ENCODE results near the gene NMT1.

- TF ChIP-seq MAX (IDR thresholded peaks at IDR 0.05; ENCODE audit: low read depth) (no peak), FOXM1 (IDR thresholded peaks at IDR 0.05; ENCODE audit: low read depth) (no peak), CTCF (IDR thresholded peaks at IDR 0.05) (no peak), FOXJ3 (CRISPR knock-in tag; IDR thresholded peaks at IDR 0.05) (no peak), SIN3A (IDR thresholded peaks at IDR 0.05; ENCODE audit: borderline replicate concordance, low read depth, low read length) (no peak), SMC3 (IDR thresholded peaks at IDR 0.05; ENCODE audit: low read depth, low read length) (no peak), REST (IDR thresholded peaks at IDR 0.05; ENCODE audit: low read depth, low read length) (no peak)
These were observed 6.5 kb downstream of the NMT1 start for GRCh38 chr17:45067637-45068036.

Measured in SK-N-SH (cell line).